Ascending aorta (tissue), 2 donors: ENCODE data around the gene HBP1. TPM values are rescaled to one million over a fixed set of nuclear protein-coding genes. Genes with fewer than 3 reads are reported as not detected.
A peak's percentile ranks its signal among the peaks of the same experiment; 100 is the strongest.

Experiments
- DNase-seq, 2 donors: peaks; one replicate each; pipeline ENCODE4 v3.0.0-alpha.2; 2019; ENCODE audit warnings: low spot score in 2 of 2
- H3K27ac ChIP-seq, 2 donors: fragments of 200-600 bp; sonication (generic); one replicate each; pipeline ENCODE4 v1.5.1; 2016 to 2017; ENCODE audit warnings: mild to moderate bottlenecking in 1 of 2
- H3K27me3 ChIP-seq: fragments of 200-600 bp; sonication (generic); one replicate; pipeline ENCODE4 v1.5.1; 2017
- H3K36me3 ChIP-seq, 2 donors: fragments of 200-600 bp; sonication (generic); one replicate each; pipeline ENCODE4 v1.5.1; 2016
- H3K4me1 ChIP-seq, 2 donors: fragments of 200-600 bp; sonication (generic); one replicate each; pipeline ENCODE4 v1.5.1; 2016 to 2017; ENCODE audit warnings: mild to moderate bottlenecking in 1 of 2
- H3K4me3 ChIP-seq, 2 donors: fragments of 200-600 bp; sonication (generic); one replicate each; pipeline ENCODE4 v1.5.1; 2016 to 2017; ENCODE audit warnings: mild to moderate bottlenecking in 1 of 2
- H3K9me3 ChIP-seq, 2 donors: fragments of 200-600 bp; sonication (generic); one replicate each; pipeline ENCODE4 v1.5.1; 2016
- intact Hi-C: fragments of 100-400 bp; cut with DNase I; formaldehyde crosslinking; loops from one replicate; pipeline ENCODE4 v1.15.1; 2023
- total RNA-seq: library from RNA; depleted of rRNA; stranded (reverse); fragments of >200 nt; gene quantifications from one replicate; pipeline ENCODE4 v1.1.0, GENCODE V29; 2016
- TF ChIP-seq, protein P1 (sequence below), 3 experiments: fragments of 200-600 bp in 2 of 3; fragments of 450-650 bp in 1 of 3; sonication (generic) in 2 of 3; IDR thresholded peaks; one replicate each; pipeline ENCODE4 v1.5.1; 2016 to 2019; ENCODE audit warnings: antibody characterized with exemption in 3 of 3, mild to moderate bottlenecking in 1 of 3, moderate library complexity in 1 of 3

The HBP1 gene
- total RNA-seq, 1 donor from 2014 or later = 62.2 TPM

DNA sequence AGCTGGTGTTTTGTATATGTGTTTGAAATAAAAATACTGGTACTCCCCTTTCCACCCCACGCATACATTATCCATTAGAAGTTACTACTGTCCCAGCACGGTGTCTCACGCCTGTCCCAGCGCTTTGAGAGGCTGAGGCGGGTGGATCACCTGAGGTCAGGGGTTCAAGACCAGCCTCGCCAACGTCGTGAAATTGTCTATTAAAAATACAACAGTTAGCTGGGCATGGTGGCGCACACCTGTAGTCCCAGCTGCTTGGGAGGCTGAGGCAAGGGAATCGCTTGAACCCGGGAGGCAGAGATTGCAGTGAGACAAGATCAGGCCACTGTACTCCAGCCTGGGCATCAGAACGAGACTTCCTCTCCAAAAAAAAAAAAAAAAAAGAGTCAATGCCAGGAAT, 2.7 kb downstream of the HBP1 start:
- Histone ChIP-seq H3K4me1 (peaks cover 2 to 33% of the 10 kb centered on the region in 2 donors), H3K36me3 (no peaks in the 10 kb centered on the region), H3K4me3 (no peak overlapping the region), H3K27me3 (no peaks in the 10 kb centered on the region), H3K27ac (peak overlapping the region in 1 of 2 donors; percentile 10), H3K9me3 (no peaks in the 10 kb centered on the region)
- no peak for DNase-seq
- intact Hi-C loops = loop anchor here (10.0 kb wide), 1 partner anchor 703 kb away; no protein-coding TSS in a partner anchor
- TF ChIP-seq, protein P1, sequence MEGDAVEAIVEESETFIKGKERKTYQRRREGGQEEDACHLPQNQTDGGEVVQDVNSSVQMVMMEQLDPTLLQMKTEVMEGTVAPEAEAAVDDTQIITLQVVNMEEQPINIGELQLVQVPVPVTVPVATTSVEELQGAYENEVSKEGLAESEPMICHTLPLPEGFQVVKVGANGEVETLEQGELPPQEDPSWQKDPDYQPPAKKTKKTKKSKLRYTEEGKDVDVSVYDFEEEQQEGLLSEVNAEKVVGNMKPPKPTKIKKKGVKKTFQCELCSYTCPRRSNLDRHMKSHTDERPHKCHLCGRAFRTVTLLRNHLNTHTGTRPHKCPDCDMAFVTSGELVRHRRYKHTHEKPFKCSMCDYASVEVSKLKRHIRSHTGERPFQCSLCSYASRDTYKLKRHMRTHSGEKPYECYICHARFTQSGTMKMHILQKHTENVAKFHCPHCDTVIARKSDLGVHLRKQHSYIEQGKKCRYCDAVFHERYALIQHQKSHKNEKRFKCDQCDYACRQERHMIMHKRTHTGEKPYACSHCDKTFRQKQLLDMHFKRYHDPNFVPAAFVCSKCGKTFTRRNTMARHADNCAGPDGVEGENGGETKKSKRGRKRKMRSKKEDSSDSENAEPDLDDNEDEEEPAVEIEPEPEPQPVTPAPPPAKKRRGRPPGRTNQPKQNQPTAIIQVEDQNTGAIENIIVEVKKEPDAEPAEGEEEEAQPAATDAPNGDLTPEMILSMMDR (IDR thresholded peaks at IDR 0.05) = no peak

DNA sequence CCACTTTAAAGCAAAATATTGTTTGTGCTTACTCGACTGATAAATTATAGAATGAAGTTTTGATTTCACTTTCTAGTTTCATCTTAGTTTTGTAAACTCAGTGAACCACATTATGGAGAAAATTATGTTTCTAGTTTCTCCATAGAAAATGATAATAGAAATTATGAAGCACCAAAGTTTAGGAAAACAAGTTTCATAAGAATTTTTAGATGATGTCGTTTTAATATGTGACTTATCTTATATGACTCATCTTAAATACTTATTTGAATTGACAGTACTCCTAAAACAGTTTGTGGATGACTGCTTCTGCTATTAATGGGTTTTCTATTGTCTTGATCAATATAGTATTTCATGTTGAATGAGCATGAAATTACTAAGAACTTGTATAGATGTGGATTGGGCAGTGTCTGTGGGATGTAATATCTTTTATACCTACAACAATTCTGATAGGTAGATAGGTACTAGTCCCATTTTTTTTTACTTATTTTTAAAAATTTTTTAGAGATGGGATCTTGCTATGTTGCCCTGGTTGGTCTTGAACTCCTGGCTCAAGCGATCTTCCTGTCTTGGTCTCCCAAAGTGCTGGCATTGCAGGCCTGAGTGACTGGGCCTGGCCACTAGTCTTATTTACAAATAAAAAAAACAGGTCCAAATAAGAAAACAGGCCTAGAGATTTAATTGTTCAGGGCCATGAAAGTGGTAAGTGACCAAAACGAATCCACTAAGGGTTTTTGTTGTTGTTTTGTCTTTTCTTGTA, 3.7 kb downstream of the HBP1 start:
- Histone ChIP-seq H3K36me3 (no peaks in the 10 kb centered on the region), H3K4me1 (peaks cover 2 to 33% of the 10 kb centered on the region in 2 donors), H3K27me3 (no peaks in the 10 kb centered on the region), H3K9me3 (no peaks in the 10 kb centered on the region), H3K4me3 (no peak overlapping the region), H3K27ac (no peak overlapping the region)
- DNase-seq = no peak
- TF ChIP-seq, protein P1 (IDR thresholded peaks at IDR 0.05) = no peak
- intact Hi-C loops = loop anchor here (10.0 kb wide), 1 partner anchor 702 kb away; no protein-coding TSS in a partner anchor

DNA sequence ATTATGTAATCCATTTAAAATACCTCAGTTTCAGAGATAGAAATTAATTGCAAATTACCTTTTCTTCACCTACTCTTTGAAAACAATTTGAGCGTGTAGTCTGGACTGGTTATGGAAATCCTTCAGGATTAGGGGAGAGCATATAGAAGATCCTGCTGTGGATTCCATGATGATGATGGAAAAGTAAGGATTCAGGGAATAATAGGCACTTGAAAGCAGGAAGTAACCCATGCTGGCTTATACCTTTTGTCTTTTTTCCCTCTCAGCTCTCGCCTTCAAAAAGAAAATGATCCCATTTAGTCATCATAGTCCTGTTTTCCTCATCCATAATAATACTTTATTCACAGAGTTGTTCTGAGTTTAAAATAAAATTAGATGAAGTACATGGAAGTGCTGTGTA, 4.4 kb downstream of the HBP1 start:
- no peak overlapping the region for H3K27ac ChIP-seq
- intact Hi-C loops = loop anchor here (10.0 kb wide), 1 partner anchor 702 kb away; no protein-coding TSS in a partner anchor
- no peaks in the 10 kb centered on the region for H3K36me3 ChIP-seq
- H3K4me1 ChIP-seq = peaks cover 2 to 33% of the 10 kb centered on the region in 2 donors
- no peaks in the 10 kb centered on the region for H3K27me3 ChIP-seq
- no peaks in the 10 kb centered on the region for H3K9me3 ChIP-seq
- no peak for DNase-seq
- TF ChIP-seq, protein P1 (IDR thresholded peaks at IDR 0.05) = no peak
- H3K4me3 ChIP-seq = no peak overlapping the region

DNA sequence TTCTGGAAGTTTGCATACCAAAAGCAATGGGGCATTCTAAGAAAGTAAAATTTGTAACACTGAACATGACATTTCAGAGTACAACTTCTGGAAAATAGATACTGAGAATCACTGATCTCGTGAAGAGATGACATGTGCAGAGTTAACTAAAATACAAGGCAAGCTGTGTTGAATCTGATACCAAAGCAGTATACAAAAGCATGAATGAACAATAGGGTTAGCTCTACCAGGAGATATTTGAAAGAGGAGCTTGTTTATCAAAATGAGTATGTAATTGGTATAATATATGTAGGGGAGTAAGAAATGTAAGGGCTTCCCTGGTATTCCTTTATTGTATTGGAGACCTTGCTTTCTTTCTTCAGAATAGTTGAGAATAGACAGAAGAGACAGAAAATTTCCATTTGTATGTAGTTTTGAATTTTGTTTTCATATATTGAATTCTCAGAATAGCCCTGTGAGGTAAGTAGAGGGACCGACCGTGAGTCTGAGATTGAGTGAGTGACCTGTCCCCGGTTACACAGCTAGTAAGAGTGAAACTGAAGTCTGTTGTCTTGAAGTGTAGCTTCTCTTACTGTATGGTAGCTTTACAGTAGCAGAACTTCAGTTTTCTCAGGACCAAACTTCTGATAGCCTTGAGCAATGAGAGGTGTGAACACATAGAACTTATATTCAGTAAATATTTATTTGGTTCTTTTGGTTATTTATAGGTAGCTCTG, 5.0 kb downstream of the HBP1 start:
- intact Hi-C loops = loop anchor here (10.0 kb wide), 1 partner anchor 701 kb away; no protein-coding TSS in a partner anchor
- Histone ChIP-seq H3K36me3 (no peaks in the 10 kb centered on the region), H3K27me3 (no peaks in the 10 kb centered on the region), H3K4me1 (peaks cover 2 to 33% of the 10 kb centered on the region in 2 donors), H3K27ac (no peak overlapping the region), H3K9me3 (no peaks in the 10 kb centered on the region), H3K4me3 (no peak overlapping the region)
- TF ChIP-seq, protein P1 (IDR thresholded peaks at IDR 0.05) = no peak
- no peak for DNase-seq

DNA sequence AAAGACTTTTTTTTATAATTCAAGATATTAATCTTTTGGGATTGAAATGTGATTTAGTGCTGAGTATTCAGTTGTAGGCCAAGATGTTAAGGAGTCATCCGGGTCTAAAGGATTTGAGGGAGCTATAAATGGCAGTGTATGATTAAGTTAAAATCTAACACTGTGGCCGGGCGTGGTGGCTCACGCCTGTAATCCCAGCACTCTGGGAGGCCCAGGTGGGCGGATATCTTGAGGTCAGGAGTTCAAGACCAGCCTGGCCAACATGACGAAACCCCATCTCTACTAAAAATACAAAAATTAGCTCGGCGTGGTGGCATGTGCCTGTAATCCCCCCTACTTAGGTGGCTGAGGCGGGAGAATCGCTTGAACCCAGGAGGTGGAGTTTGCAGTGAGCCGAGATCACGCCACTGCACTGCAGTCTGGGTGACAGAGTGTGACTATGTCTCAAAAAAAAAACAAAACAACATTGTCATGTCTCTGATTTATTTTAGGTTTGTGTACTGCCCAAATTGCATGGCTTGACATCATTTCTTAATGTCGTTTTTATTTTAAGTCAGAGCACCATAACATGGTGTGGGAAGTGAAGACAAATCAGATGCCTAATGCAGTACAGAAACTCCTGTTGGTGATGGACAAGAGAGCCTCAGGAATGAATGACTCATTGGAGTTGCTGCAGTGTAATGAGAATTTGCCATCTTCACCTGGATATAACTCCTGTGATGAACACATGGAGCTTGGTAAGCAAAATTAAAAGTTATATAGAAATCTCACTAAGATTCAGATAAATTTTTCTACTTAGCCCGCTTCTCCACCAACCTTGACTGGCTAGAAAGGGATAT, 10.7 kb downstream of the HBP1 start:
- intact Hi-C loops = loop anchor here (10.0 kb wide), 1 partner anchor 695 kb away; no protein-coding TSS in a partner anchor
- H3K27me3 ChIP-seq = no peaks in the 10 kb centered on the region
- H3K4me1 ChIP-seq = peaks cover 0 to 18% of the 10 kb centered on the region in 2 donors
- DNase-seq = no peak
- TF ChIP-seq, protein P1 (IDR thresholded peaks at IDR 0.05) = no peak
- H3K9me3 ChIP-seq = no peaks in the 10 kb centered on the region
- H3K27ac ChIP-seq = no peak overlapping the region
- H3K36me3 ChIP-seq = peaks cover 10 to 40% of the 10 kb centered on the region in 2 donors
- H3K4me3 ChIP-seq = no peak overlapping the region
